ENCODE data around the gene ARMC7. TPM values are rescaled to one million over a fixed set of nuclear protein-coding genes. Genes with fewer than 3 reads are reported as not detected.
A peak's percentile ranks its signal among the peaks of the same experiment; 100 is the strongest.

Gene ARMC7
- total RNA-seq, 4 donors from 2014 or later: 3.5 to 10.3 (median 6.7) TPM

DNA sequence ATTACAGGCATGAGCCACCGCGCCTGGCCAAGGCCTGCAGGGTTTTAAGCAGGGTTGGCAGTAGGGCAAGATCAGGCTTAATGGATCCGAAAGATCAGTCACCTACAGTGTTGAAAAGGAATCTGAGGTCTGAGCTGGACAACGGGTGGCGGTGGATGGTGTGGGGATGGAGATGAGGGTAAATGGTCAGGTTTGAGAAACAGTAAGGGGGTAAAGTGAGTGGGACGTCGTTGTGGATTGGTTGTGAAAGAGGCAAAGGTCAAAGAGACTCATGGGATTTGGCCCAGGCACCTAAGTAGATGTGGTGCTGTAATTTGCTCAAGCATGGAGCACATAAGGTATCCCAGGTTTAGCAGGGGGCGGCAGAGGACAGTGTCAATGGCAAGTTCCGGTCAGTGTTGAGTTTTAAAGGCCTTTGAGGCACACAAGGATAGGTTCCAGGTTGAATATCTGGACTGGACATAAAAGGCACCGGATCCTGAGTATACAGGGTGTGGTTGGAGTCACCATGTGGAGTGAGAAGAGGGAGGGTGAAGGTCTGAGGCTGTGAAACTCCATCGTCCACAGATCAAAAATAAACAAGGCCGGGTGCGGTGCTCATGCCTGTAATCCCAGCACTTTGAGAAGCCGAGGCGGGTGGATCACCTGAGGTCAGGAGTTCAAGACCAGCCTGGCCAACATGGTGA, 23.1 kb upstream of the ARMC7 start:
- intact Hi-C loops (cut with DNase I): no loop called here
- Histone ChIP-seq H3K9me3 (no peaks in the 10 kb centered on the region), H3K27me3 (peaks cover 0 to 17% (median 0%) of the 10 kb centered on the region in 4 donors), H3K36me3 (no peaks in the 10 kb centered on the region), H3K4me1 (peaks cover 32 to 45% (median 40%) of the 10 kb centered on the region in 4 donors), H3K27ac (replicated peaks in 1 of 4) (peak overlapping the region in 2 of 4 donors; percentile 74 to 81), H3K4me3 (no peak overlapping the region)
- WGBS: 84% methylated on average over 15 of the region's 15 CpGs
- DNase-seq (ENCODE audit: extremely low spot score): no peak
- TF ChIP-seq EP300 (IDR thresholded peaks at IDR 0.05) (no peak), POLR2A (IDR thresholded peaks at IDR 0.05; ENCODE audit: low read depth) (no peak), CTCF (IDR thresholded peaks at IDR 0.05) (no peak), POLR2AphosphoS5 (IDR thresholded peaks at IDR 0.05) (no peak)

- WGBS: 74% methylated on average over 10 of the region's 12 CpGs
- H3K4me3 ChIP-seq: peak overlapping the region; percentile 55 to 66 (median 61)
- no peaks in the 10 kb centered on the region for H3K36me3 ChIP-seq
- no peaks in the 10 kb centered on the region for H3K9me3 ChIP-seq
- no peak for DNase-seq (ENCODE audit: extremely low spot score)
- H3K27me3 ChIP-seq: peaks cover 0 to 17% (median 0%) of the 10 kb centered on the region in 4 donors
- peak overlapping the region; percentile 69 to 81 (median 76) for H3K27ac ChIP-seq (replicated peaks in 1 of 4)
- intact Hi-C loops (cut with DNase I): no loop called here
- peaks cover 33 to 49% (median 45%) of the 10 kb centered on the region in 4 donors for H3K4me1 ChIP-seq
- TF ChIP-seq EP300 (IDR thresholded peaks at IDR 0.05) (no peak), CTCF (IDR thresholded peaks at IDR 0.05) (no peak), POLR2A (IDR thresholded peaks at IDR 0.05; ENCODE audit: low read depth) (no peak), POLR2AphosphoS5 (IDR thresholded peaks at IDR 0.05) (no peak)
Observed at GRCh38 chr17:75087182-75087557, 22.6 kb upstream of the ARMC7 start.

DNA sequence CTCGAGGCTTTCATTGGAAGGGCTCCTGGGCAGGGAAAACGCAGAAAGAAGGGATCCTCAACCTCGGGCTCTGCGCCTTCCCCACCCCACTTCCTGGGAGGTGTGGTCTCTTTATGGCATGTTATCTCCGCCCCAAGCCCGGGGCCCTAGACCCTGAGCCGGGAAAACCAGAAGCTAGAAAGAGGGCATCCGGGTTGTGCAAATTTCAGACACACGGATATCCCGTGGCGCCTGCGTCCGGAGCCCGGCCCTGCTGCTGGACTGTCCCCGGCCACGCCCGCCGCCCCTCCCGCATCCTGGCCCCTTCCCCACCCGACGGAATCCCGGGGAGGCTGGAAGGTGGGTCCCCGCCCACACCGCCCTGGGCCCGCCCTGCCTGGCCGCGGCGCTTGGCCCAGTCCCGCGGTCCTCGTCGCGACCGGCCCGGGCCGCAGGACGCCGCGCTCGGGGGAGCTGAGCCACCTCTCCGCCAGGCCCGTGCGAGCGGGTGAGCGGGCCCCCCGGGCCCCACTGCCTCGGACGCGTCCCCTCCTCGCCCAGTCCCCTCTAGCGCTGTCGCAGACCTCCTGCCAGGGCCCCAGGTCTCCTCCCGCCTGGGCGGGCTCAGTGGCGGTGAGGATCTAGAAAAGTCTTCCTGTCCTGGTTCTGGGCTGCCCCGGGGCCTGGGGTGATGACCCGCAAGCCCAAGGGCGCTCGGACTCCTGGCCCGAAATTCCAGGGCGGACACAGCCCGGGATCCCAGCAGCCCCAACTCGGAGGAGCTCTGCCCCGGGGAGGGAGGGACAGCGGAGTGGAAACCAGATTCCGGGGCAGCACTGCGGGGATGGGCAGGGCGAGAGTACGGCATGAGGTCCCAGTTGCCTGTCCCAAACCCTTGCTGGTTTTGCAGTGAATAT, 22.0 kb upstream of the ARMC7 start, which contains the start of gene SLC16A5:
SLC16A5 (plus strand) TSS at position 397 of the 896 bp plus-strand sequence. CDS start 5,683 bp downstream, outside the sequence.
- no peaks in the 10 kb centered on the region for H3K36me3 ChIP-seq
- peak within 1 kb of the TSS; percentile 69 to 81 (median 76) for H3K27ac ChIP-seq (replicated peaks in 1 of 4)
- DNase-seq (ENCODE audit: extremely low spot score): peak; percentile 97
- peak within 1 kb of the TSS; percentile 55 to 66 (median 61) for H3K4me3 ChIP-seq
- TF ChIP-seq POLR2A (IDR thresholded peaks at IDR 0.05; ENCODE audit: low read depth) (no peak), POLR2AphosphoS5 (IDR thresholded peaks at IDR 0.05) (peak; percentile 23 to 49), CTCF (IDR thresholded peaks at IDR 0.05) (no peak), EP300 (IDR thresholded peaks at IDR 0.05) (no peak)
- peaks cover 0 to 17% (median 0%) of the 10 kb centered on the region in 4 donors for H3K27me3 ChIP-seq
- intact Hi-C loops (cut with DNase I): no loop called here
- 25% methylated on average over 19 of the region's 69 CpGs for whole genome bisulfite sequencing
- H3K9me3 ChIP-seq: no peaks in the 10 kb centered on the region
- peaks cover 33 to 49% (median 45%) of the 10 kb centered on the region in 4 donors for H3K4me1 ChIP-seq

GRCh38 chr17:75088465-75089417, 21.0 kb upstream of the ARMC7 start:
- intact Hi-C loops (cut with DNase I): no loop called here
- WGBS: 83% methylated on average over 9 of the region's 11 CpGs
- H3K27me3 ChIP-seq: peaks cover 0 to 17% (median 0%) of the 10 kb centered on the region in 4 donors
- peak overlapping the region; percentile 69 to 81 (median 76) for H3K27ac ChIP-seq (replicated peaks in 1 of 4)
- peaks cover 33 to 51% (median 47%) of the 10 kb centered on the region in 4 donors for H3K4me1 ChIP-seq
- H3K36me3 ChIP-seq: no peaks in the 10 kb centered on the region
- TF ChIP-seq POLR2AphosphoS5 (IDR thresholded peaks at IDR 0.05): peak in 1 of 2 donors; percentile 39
- no peak for TF ChIP-seq CTCF (IDR thresholded peaks at IDR 0.05)
- no peak for DNase-seq (ENCODE audit: extremely low spot score)
- H3K4me3 ChIP-seq: peak overlapping the region; percentile 55 to 66 (median 61)
- no peaks in the 10 kb centered on the region for H3K9me3 ChIP-seq

Measured in esophagus muscularis mucosa (tissue), 4 donors.